IMR-90 (cell line): ENCODE measurements around the gene ABCA2. TPM values are rescaled to one million over a fixed set of nuclear protein-coding genes. Genes with fewer than 3 reads are reported as not detected.

ENCODE experiments used
- ATAC-seq: fragments of 200-7000 bp; cut with Tn5 transposase; 2 replicates; pipeline ENCODE4 v1.9.1; 2020; ENCODE audit warnings: low read depth, mild to moderate bottlenecking, moderate library complexity
- BruUV-seq: library from RNA; stranded (reverse); fragments of 400-500 nt; replicated peaks from 2 replicates; lab custom pipeline; 2021; lab: Mats Ljungman, UMichigan
- CTCF ChIA-PET: fragments of 300-600 bp; formaldehyde crosslinking; extraction: SDS; loops from one replicate; lab custom pipeline; 2021; ENCODE audit warnings: antibody characterized with exemption; lab: Yijun Ruan, JAX
- POLR2A ChIA-PET: fragments of 300-600 bp; sonication (Branson Sonifier 250); formaldehyde crosslinking; loops from one replicate; lab custom pipeline; 2022; ENCODE audit warnings: antibody characterized with exemption; ENCODE audit not compliant: unreplicated experiment; lab: Charles Lee
- DNase-seq: peaks from one replicate; pipeline ENCODE4 v3.0.0; 2013
- H2AFZ ChIP-seq: replicated peaks from 2 replicates; pipeline ENCODE3; 2013; ENCODE audit warnings: low read length, mild to moderate bottlenecking; ENCODE audit not compliant: poor library complexity
- H2AK5ac ChIP-seq: 2 replicates; pipeline ENCODE4 v1.6.1; 2013; ENCODE audit warnings: low read depth, low read length, inconsistent platforms
- H2AK9ac ChIP-seq: replicated peaks from 2 replicates; pipeline ENCODE3; 2013; ENCODE audit warnings: mild to moderate bottlenecking, low read depth, low read length, moderate library complexity; ENCODE audit not compliant: poor library complexity
- H2BK120ac ChIP-seq: 2 replicates; pipeline ENCODE4 v1.6.1; 2013; ENCODE audit warnings: low read depth, low read length, inconsistent platforms
- H2BK15ac ChIP-seq: 3 replicates; pipeline ENCODE4 v1.6.1; 2013; ENCODE audit warnings: low read depth, low read length, inconsistent platforms
- H2BK20ac ChIP-seq: 2 replicates; pipeline ENCODE4 v1.6.1; 2013; ENCODE audit warnings: low read depth, mild to moderate bottlenecking, inconsistent platforms, low read length, moderate library complexity
- H2BK5ac ChIP-seq: 2 replicates; pipeline ENCODE4 v1.6.1; 2013; ENCODE audit warnings: mild to moderate bottlenecking, low read depth, low read length, inconsistent platforms; ENCODE audit not compliant: poor library complexity, severe bottlenecking
- H3K14ac ChIP-seq: replicated peaks from 2 replicates; pipeline ENCODE4 v1.6.1; 2013; ENCODE audit warnings: low read depth, low read length, inconsistent platforms
- H3K18ac ChIP-seq: 2 replicates; pipeline ENCODE4 v1.6.1; 2013; ENCODE audit warnings: low read depth, low read length, control low read depth
- H3K23ac ChIP-seq: 2 replicates; pipeline ENCODE4 v1.6.1; 2013; ENCODE audit warnings: low read depth, low read length, inconsistent platforms
- H3K27ac ChIP-seq: 2 replicates; pipeline ENCODE4 v1.5.1; 2013; ENCODE audit warnings: mild to moderate bottlenecking, control low read depth, low read length; ENCODE audit not compliant: insufficient read depth
- H3K27me3 ChIP-seq: 2 replicates; pipeline ENCODE4 v1.6.1; 2013; ENCODE audit warnings: low read length; ENCODE audit not compliant: control insufficient read depth, insufficient read depth
- H3K36me3 ChIP-seq: 2 replicates; pipeline ENCODE4 v1.6.1; 2013; ENCODE audit warnings: low read length, mixed read lengths; ENCODE audit not compliant: control insufficient read depth, insufficient read depth
- H3K4ac ChIP-seq: 2 replicates; pipeline ENCODE4 v1.6.1; 2013; ENCODE audit warnings: low read depth, low read length, inconsistent platforms
- H3K4me1 ChIP-seq: 2 replicates; pipeline ENCODE4 v1.6.1; 2013; ENCODE audit warnings: low read length, mixed read lengths; ENCODE audit not compliant: control insufficient read depth, insufficient read depth
- H3K4me2 ChIP-seq: 2 replicates; pipeline ENCODE4 v1.6.1; 2013; ENCODE audit warnings: low read depth, mild to moderate bottlenecking, control low read depth, low read length, moderate library complexity
- H3K4me3 ChIP-seq: 2 replicates; pipeline ENCODE4 v1.5.1; 2013; ENCODE audit warnings: low read depth, mild to moderate bottlenecking, control low read depth, low read length, moderate library complexity; ENCODE audit not compliant: insufficient read depth
- H3K56ac ChIP-seq: 2 replicates; pipeline ENCODE4 v1.6.1; 2013; ENCODE audit warnings: low read length, inconsistent platforms; ENCODE audit not compliant: insufficient read depth; ENCODE audit errors: extremely low read depth
- H3K79me1 ChIP-seq, 2 experiments: 2 replicates each; pipeline ENCODE4 v1.6.1; 2013; ENCODE audit warnings: low read length in 2 of 2, inconsistent platforms in 1 of 2, low read depth in 1 of 2
- H3K9ac ChIP-seq: 2 replicates; pipeline ENCODE4 v1.6.1; 2013; ENCODE audit warnings: low read depth, low read length, control low read depth
- H3K9me1 ChIP-seq: 2 replicates; pipeline ENCODE4 v1.6.1; 2013; ENCODE audit warnings: low read length, inconsistent platforms; ENCODE audit not compliant: insufficient read depth
- H3K9me3 ChIP-seq: 2 replicates; pipeline ENCODE4 v1.6.1; 2013; ENCODE audit warnings: low read length; ENCODE audit not compliant: control insufficient read depth, insufficient read depth
- H4K20me1 ChIP-seq: 2 replicates; pipeline ENCODE4 v1.6.1; 2013; ENCODE audit warnings: low read length, inconsistent platforms; ENCODE audit not compliant: insufficient read depth
- H4K5ac ChIP-seq: 2 replicates; pipeline ENCODE4 v1.6.1; 2013; ENCODE audit warnings: mild to moderate bottlenecking, low read depth, low read length, control low read depth
- H4K8ac ChIP-seq, 2 experiments: 2 replicates each; pipeline ENCODE4 v1.6.1; 2013; ENCODE audit warnings: low read depth in 2 of 2, low read length in 2 of 2, control low read depth in 1 of 2, inconsistent platforms in 1 of 2
- H4K91ac ChIP-seq: 2 replicates; pipeline ENCODE4 v1.6.1; 2013; ENCODE audit warnings: low read depth, low read length, inconsistent platforms; ENCODE audit not compliant: insufficient read depth
- BHLHE40 ChIP-seq: fragments of 150-350 bp; IDR thresholded peaks from 2 replicates; pipeline ENCODE4 v1.6.1; 2016; ENCODE audit warnings: mild to moderate bottlenecking, low read depth, low read length
- CEBPB ChIP-seq: IDR thresholded peaks from 2 replicates; pipeline ENCODE4 v1.6.1; 2012; ENCODE audit warnings: low read depth, low read length, improper control_type of control experiment
- CHD1 ChIP-seq: IDR thresholded peaks from 2 replicates; pipeline ENCODE4 v1.6.1; 2012; ENCODE audit warnings: low read depth, low read length, improper control_type of control experiment
- FOS ChIP-seq: fragments of 150-350 bp; IDR thresholded peaks from 2 replicates; pipeline ENCODE4 v1.6.1; 2016; ENCODE audit warnings: low read depth, low read length
- MAFK ChIP-seq: IDR thresholded peaks from 2 replicates; pipeline ENCODE4 v1.6.1; 2012; ENCODE audit warnings: low read depth, low read length, improper control_type of control experiment
- MAZ ChIP-seq: IDR thresholded peaks from 2 replicates; pipeline ENCODE4 v1.6.1; 2012; ENCODE audit warnings: low read depth, mild to moderate bottlenecking, low read length, improper control_type of control experiment, moderate library complexity, borderline replicate concordance
- MXI1 ChIP-seq: IDR thresholded peaks from 2 replicates; pipeline ENCODE4 v1.6.1; 2012; ENCODE audit warnings: low read depth, mild to moderate bottlenecking, low read length, moderate library complexity, borderline replicate concordance
- NFE2L2 ChIP-seq: fragments of 150-350 bp; IDR thresholded peaks from 2 replicates; pipeline ENCODE4 v1.6.1; 2016; ENCODE audit warnings: low read depth, mild to moderate bottlenecking, low read length
- POLR2A ChIP-seq: IDR thresholded peaks from 2 replicates; pipeline ENCODE4 v1.6.1; 2012; ENCODE audit warnings: mild to moderate bottlenecking, low read depth, low read length
- RAD21 ChIP-seq: IDR thresholded peaks from 2 replicates; pipeline ENCODE4 v1.6.1; 2012; ENCODE audit warnings: low read length, improper control_type of control experiment
- RCOR1 ChIP-seq: IDR thresholded peaks from 2 replicates; pipeline ENCODE4 v1.6.1; 2012; ENCODE audit warnings: mild to moderate bottlenecking, low read length, improper control_type of control experiment; ENCODE audit not compliant: insufficient replicate concordance
- RFX5 ChIP-seq: IDR thresholded peaks from 2 replicates; pipeline ENCODE4 v1.8.0; 2012; ENCODE audit warnings: low read depth, mild to moderate bottlenecking, low read length, moderate library complexity
- SMC3 ChIP-seq: fragments of 150-350 bp; IDR thresholded peaks from 2 replicates; pipeline ENCODE4 v1.6.1; 2016; ENCODE audit warnings: low read depth, mild to moderate bottlenecking, antibody characterized with exemption, low read length, moderate library complexity
- WGBS, 2 experiments: methylation state at CpG; one replicate each; pipeline versions ENCODE4 v1.1.5 to v1.1.7; 2013; ENCODE audit warnings: missing lambda C conversion rate in 2 of 2; ENCODE audit not compliant: insufficient read length in 1 of 2; ENCODE audit errors: extremely low coverage in 2 of 2; 5-methylcytosine and 5-hydroxymethylcytosine counted together
- dilution Hi-C: fragments of 300-500 bp; cut with HindIII; formaldehyde crosslinking; loops from one replicate; pipeline ENCODE4 v1.14.3; 2018; ENCODE audit warnings: low sequenced_read_pairs; ENCODE audit not compliant: unreplicated experiment
- in situ Hi-C: fragments of 300-500 bp; cut with MboI; formaldehyde crosslinking; loops from 3 replicates; pipeline ENCODE4 v1.14.3; 2019; ENCODE audit warnings: low sequenced_read_pairs, inconsistent platforms, mixed read lengths
- intact Hi-C: fragments of 100-400 bp; cut with micrococcal nuclease; formaldehyde crosslinking; loops from 2 replicates; pipeline ENCODE4 v1.10.0; 2022
- polyA plus RNA-seq, 3 experiments: library from polyadenylated mRNA; depleted of rRNA; stranded (reverse); fragments of >200 nt; gene quantifications; 2 replicates each; pipeline ENCODE4 v1.2.3, GENCODE V29; 2012; ENCODE audit warnings: low replicate concordance in 1 of 3
- total RNA-seq: library from RNA; depleted of rRNA; stranded (reverse); fragments of >200 nt; gene quantifications from 2 replicates; pipeline ENCODE4 v1.2.3, GENCODE V29; 2012
- TF ChIP-seq, protein P1 (sequence below): fragments of 150-350 bp; IDR thresholded peaks from 2 replicates; pipeline ENCODE4 v1.6.1; 2017; ENCODE audit warnings: mild to moderate bottlenecking, antibody characterized with exemption, low read length, low read depth
- TF ChIP-seq, protein P2 (sequence below): conservative IDR thresholded peaks from 2 replicates; pipeline ENCODE4 v1.5.1; 2012; ENCODE audit warnings: mild to moderate bottlenecking, low read depth, low read length, improper control_type of control experiment
- TF ChIP-seq, protein P3 (sequence below): fragments of 150-350 bp; IDR thresholded peaks from 2 replicates; pipeline ENCODE4 v1.6.1; 2016; ENCODE audit warnings: low read depth, mild to moderate bottlenecking, low read length, moderate library complexity, borderline replicate concordance

ABCA2 gene
- total and polyA plus RNA-seq, 2 of the 4 experiments (the other 2 are of a cell fraction), result 3.8 to 46.0 TPM

DNA sequence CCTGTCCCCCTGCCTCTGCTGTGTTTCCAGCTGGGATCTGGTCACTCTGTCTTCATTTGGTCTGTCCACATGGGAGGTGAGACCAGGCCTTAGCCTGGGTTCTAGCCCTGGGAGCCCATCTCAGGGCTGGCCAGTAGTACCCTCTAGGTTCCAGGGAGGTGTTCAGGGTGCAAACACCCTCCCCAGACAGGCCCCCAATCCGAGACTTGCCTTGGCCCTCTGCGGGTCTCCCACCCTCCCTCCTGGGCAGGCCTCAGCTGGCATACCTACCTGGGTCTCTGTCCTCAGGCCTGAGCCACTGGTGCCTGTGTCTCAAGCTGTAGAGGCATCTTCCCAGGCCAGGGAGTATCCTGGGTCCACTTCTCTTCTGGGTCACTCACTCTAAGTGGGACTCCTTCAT lies 43.2 kb upstream of the ABCA2 start:
- BruUV-seq, result no TSS peak
- H3K56ac ChIP-seq, result no peak overlapping the region
- no peaks in the 10 kb centered on the region for H3K9me3 ChIP-seq
- peak overlapping the region; percentile 74 to 79; a peak in 3 of 4 replicates for H4K8ac ChIP-seq
- dilution Hi-C loops (no loop called here), intact Hi-C loops (no loop called here), in situ Hi-C loops (no loop called here)
- H3K27ac ChIP-seq, result no peak overlapping the region
- POLR2A ChIA-PET, result no interaction called here
- H2BK5ac ChIP-seq, result no peak overlapping the region
- H2BK15ac ChIP-seq, result no peak overlapping the region
- H3K9me1 ChIP-seq, result no peaks in the 10 kb centered on the region
- H3K36me3 ChIP-seq, result no peaks in the 10 kb centered on the region
- H3K27me3 ChIP-seq, result no peaks in the 10 kb centered on the region; the same call in 1 of the 2 replicates
- peak overlapping the region; percentile 43; the same call in 1 of the 2 replicates for H3K4ac ChIP-seq
- no peak for TF ChIP-seq BHLHE40
- TF ChIP-seq, protein P1, sequence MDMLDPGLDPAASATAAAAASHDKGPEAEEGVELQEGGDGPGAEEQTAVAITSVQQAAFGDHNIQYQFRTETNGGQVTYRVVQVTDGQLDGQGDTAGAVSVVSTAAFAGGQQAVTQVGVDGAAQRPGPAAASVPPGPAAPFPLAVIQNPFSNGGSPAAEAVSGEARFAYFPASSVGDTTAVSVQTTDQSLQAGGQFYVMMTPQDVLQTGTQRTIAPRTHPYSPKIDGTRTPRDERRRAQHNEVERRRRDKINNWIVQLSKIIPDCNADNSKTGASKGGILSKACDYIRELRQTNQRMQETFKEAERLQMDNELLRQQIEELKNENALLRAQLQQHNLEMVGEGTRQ, result no peak
- no peak for TF ChIP-seq RFX5
- no peak for TF ChIP-seq FOS
- no peak for TF ChIP-seq RCOR1
- TF ChIP-seq CHD1, result no peak
- TF ChIP-seq MAZ, result no peak
- TF ChIP-seq, protein P2, sequence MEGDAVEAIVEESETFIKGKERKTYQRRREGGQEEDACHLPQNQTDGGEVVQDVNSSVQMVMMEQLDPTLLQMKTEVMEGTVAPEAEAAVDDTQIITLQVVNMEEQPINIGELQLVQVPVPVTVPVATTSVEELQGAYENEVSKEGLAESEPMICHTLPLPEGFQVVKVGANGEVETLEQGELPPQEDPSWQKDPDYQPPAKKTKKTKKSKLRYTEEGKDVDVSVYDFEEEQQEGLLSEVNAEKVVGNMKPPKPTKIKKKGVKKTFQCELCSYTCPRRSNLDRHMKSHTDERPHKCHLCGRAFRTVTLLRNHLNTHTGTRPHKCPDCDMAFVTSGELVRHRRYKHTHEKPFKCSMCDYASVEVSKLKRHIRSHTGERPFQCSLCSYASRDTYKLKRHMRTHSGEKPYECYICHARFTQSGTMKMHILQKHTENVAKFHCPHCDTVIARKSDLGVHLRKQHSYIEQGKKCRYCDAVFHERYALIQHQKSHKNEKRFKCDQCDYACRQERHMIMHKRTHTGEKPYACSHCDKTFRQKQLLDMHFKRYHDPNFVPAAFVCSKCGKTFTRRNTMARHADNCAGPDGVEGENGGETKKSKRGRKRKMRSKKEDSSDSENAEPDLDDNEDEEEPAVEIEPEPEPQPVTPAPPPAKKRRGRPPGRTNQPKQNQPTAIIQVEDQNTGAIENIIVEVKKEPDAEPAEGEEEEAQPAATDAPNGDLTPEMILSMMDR, result no peak
- no peak for TF ChIP-seq CEBPB
- no peak for TF ChIP-seq POLR2A
- no peak for TF ChIP-seq MXI1
- no peak for TF ChIP-seq MAFK
- TF ChIP-seq SMC3, result no peak
- TF ChIP-seq RAD21, result no peak
- TF ChIP-seq NFE2L2, result no peak
- TF ChIP-seq, protein P3, sequence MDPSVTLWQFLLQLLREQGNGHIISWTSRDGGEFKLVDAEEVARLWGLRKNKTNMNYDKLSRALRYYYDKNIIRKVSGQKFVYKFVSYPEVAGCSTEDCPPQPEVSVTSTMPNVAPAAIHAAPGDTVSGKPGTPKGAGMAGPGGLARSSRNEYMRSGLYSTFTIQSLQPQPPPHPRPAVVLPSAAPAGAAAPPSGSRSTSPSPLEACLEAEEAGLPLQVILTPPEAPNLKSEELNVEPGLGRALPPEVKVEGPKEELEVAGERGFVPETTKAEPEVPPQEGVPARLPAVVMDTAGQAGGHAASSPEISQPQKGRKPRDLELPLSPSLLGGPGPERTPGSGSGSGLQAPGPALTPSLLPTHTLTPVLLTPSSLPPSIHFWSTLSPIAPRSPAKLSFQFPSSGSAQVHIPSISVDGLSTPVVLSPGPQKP, result no peak
- peak overlapping the region; percentile 70; the same call in 1 of the 2 replicates for H2AK5ac ChIP-seq
- DNase-seq, result no peak
- H2BK20ac ChIP-seq, result no peak overlapping the region
- no peak overlapping the region for H3K4me3 ChIP-seq
- H3K79me1 ChIP-seq, result peaks cover 2 to 11% of the 10 kb centered on the region in 2 experiments
- H3K23ac ChIP-seq, result no peak overlapping the region
- H3K14ac ChIP-seq, result no peak overlapping the region
- peak overlapping the region; percentile 44 for H2AK9ac ChIP-seq
- CTCF ChIA-PET, result interaction anchor here (1.0 kb wide), 1 partner anchor 19 kb away, joined by 3 read pairs; no protein-coding TSS in a partner anchor
- H4K91ac ChIP-seq, result peak overlapping the region; percentile 76
- H3K9ac ChIP-seq, result peak overlapping the region; percentile 23; the same call in 1 of the 2 replicates
- H4K5ac ChIP-seq, result no peak overlapping the region
- H2BK120ac ChIP-seq, result no peak overlapping the region
- H3K4me2 ChIP-seq, result no peak overlapping the region
- peaks cover 3% of the 10 kb centered on the region; the same call in 1 of the 2 replicates for H3K4me1 ChIP-seq
- no peaks in the 10 kb centered on the region for H4K20me1 ChIP-seq
- ATAC-seq, result no peak
- WGBS, 2 experiments, result no CpG with 5 or more reads among the region's 2 CpGs
- H2AFZ ChIP-seq, result peak overlapping the region; percentile 90
- H3K18ac ChIP-seq, result no peak overlapping the region
